GM19023 (cell line): ENCODE data around the gene LOC128125822.
A peak's percentile ranks its signal among the peaks of the same experiment; 100 is the strongest.
"Not testable (repeated sequence)": the region's sequence is repeated elsewhere in the genome, so short reads cannot be mapped to it uniquely, and the experiment has no call there.

Experiments used
- ATAC-seq: cut with Tn5 transposase; IDR thresholded peaks from one replicate; pipeline ENCODE4 v1.9.1; 2021; ENCODE audit warnings: mild to moderate bottlenecking, moderate library complexity; ENCODE audit not compliant: unreplicated experiment

The LOC128125822 gene

GRCh38 chr6:63572044-63572746 lies at the start of gene LOC128125822, which contains the start of gene PTP4A1:
Gene LOC128125822 (plus strand): TSS chr6:63572480.
Gene PTP4A1 (plus strand): TSS chr6:63572480. CDS start chr6:63576881, 4,401 bp downstream.
- peak; percentile 89 for ATAC-seq

- not testable (repeated sequence) for ATAC-seq
Measured at GRCh38 chr6:63522911-63523287, 49.4 kb upstream of the LOC128125822 start.

DNA sequence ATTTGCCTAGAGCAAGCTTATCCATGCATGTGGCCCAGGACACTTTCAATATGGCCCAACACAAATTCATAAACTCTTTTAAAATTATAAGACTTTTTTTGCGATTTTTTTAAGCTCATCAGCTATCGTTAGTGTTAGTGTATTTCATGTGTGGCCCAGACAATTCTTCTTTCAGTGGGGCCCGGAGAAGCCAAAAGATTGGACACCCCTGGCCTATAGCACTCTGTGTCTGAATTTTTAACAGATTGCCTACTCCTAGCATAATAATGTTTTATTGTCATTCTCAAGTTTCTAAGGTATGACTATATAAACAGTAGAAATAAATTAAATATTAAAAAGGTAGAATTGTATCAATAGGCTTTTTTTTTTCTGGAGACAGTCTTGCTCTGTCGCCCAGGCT lies 48.6 kb upstream of the LOC128125822 start:
- ATAC-seq: no peak

- ATAC-seq: no peak
Measured at GRCh38 chr6:63525186-63525878, 46.9 kb upstream of the LOC128125822 start.

- no peak for ATAC-seq
Measured at GRCh38 chr6:63526931-63527330, 45.3 kb upstream of the LOC128125822 start.

DNA sequence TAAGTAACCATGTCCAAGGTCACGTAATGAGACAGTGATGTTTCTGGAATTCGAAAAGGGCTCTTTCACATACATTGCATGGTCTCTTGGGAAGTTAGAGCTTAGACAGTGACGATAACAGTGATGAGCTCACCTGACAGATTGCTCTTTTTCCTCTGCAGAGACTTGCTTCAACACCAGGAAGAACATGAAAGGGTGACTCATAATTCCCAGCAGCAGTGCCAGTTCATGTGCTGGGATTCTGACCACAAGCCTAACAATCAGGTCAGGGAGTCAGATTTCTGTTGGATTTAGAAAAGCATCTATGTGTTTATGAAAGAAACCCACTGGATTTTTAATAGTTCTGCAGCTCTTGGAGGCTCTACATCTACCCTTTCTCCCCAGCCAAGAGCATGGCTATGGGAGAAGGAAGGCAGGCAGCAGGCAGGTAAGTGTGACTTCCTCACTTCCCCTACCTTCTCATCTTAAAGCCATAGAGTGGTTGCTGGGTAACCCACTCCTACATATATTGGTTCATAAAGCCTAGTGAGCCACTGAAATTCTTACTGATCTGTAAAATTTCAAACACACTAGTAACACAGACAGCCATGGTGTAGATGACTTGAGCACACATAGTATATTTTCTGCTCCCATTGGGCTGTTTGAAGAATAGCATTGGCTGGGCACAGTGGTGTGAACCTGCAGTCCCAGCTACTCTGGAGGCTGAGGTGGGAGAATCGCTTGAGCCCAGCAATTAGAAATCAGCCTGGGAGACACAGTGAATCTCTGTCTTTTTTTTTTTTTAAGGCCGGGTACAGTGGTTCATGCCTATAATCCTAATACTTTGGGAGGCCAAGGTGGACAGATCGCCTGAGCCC lies 44.4 kb upstream of the LOC128125822 start:
- no peak for ATAC-seq

- ATAC-seq: no peak
Measured at GRCh38 chr6:63529498-63529897, 42.8 kb upstream of the LOC128125822 start.

- ATAC-seq: no peak
Measured at GRCh38 chr6:63530182-63530581, 42.1 kb upstream of the LOC128125822 start.

DNA sequence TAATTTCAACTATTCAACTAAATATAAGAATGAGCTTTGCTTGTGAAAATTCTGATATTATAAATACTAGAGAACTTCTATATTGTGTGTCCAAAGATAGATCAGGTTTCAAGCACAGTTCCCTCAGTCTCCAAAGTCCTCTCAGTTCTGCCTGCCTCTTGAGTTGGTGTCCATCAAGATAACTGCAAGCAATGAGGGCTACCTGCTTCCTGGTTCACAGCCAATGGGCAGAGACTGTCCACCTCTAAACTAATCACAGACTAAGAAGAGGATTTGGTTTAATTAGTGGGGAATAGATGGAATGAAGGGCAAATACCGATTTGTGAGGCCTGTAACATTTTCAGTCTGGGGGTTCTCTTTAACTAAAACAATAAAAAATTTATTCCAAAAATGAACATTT lies 41.3 kb upstream of the LOC128125822 start:
- ATAC-seq: no peak

DNA sequence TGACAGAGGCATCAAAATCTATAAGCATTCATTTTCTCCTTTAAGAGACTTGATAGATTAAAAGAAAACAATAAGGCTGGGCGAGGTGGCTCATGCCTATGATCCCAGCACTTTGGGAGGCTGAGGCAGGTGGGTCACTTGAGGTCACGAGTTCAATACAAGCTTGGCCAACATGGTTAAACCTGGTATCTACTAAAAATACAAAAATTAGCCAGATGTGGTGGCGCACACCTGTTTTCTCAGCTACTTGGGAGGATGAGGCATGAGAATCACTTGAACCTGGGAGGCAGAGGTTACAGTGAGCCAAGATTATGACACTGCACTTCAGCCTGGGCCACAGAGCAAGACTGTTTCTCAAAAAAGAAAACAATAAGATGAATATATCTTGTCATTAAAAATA lies 39.3 kb upstream of the LOC128125822 start:
- no peak for ATAC-seq

- no peak for ATAC-seq
Measured at GRCh38 chr6:63533952-63534351, 38.3 kb upstream of the LOC128125822 start.

DNA sequence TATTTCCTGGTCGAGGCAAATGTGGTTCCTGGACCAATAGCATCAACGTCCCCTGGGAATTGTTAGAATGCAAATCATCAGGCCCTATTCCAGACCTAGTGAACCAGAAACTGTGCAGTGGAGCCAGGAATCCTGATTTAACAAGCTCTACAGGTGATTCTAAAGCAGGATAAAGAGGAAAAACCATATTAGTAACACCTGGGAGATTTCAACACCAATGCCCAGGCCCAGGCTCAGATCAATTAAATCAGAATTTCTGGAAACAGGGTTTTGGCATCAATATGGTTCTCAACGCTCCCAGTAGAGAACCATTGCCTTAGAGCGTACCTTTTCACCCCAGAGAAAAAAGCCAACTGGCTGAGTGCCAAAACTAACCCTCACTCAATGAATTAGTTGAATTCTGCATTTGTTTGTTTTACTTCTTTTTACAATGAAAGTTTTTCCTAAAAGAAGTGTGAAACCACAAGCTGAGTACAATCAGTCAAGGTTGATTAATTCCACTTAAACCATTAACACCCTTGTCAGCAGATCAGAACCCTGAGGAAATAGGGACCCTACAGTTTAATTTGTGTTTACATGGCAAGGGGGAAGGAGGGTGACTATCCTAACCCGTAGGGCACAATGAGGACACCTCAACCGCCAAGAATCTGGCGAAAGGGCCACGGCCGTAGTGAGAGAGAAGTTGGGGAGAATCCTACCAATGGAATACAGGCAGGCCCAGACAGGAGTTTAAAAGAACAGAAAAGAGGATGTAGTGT lies 34.9 kb upstream of the LOC128125822 start:
- no peak for ATAC-seq

DNA sequence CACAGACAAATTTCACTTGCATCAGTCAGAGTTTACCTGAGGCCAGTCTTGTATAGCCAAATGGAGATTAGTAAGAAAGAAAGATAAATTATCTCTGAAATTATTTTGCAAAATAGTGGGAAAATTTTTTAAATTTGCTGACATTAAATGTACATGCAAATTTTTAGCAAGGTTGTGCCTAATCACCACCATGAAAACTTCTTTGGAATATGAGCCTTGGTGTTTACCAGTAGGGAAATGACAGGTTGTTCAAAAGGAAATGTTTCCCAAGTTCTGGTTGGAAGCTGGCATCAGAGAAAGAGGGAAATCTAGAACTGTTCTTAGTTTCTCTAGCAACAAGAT lies 34.4 kb upstream of the LOC128125822 start:
- no peak for ATAC-seq

- no peak for ATAC-seq
Measured at GRCh38 chr6:63538550-63538949, 33.7 kb upstream of the LOC128125822 start.

- ATAC-seq: no peak
Measured at GRCh38 chr6:63543001-63543400, 29.3 kb upstream of the LOC128125822 start.

DNA sequence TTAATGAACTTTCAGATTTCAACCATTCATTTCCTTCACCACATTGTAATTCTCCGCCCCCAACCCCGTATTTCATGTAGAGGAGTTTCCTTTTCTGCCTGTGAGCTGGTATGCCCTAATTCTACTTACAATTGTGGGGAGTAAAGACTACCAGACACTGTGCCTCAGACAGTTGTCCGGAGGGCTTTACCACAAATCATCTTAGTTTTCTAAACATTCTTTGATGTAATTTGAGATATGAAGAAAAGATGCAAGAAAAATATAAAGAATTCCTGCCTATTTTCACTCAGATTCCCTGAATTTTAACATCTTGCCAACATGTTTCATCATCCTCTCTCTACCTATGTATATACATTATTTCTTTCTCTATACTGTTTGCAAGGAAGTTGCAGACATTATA lies 28.3 kb upstream of the LOC128125822 start:
- no peak for ATAC-seq

DNA sequence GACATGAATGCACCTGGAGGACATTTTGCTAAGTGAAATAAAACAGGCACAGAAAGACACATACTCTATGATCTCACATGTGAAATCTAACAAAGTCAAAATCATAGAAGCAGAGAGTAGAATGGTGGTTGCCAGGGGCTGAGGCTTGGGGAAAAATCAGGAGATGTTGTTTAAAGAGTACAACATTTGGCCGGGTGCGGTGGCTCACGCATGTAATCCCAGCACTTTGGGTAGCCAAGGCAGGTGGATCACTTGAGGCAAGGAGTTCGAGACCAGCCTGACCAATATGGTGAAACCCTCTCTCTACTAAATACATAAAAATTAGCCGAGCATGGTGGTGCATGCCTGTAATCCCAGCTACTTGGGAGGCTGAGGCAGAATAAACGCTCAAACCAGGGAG lies 26.0 kb upstream of the LOC128125822 start:
- no peak for ATAC-seq

DNA sequence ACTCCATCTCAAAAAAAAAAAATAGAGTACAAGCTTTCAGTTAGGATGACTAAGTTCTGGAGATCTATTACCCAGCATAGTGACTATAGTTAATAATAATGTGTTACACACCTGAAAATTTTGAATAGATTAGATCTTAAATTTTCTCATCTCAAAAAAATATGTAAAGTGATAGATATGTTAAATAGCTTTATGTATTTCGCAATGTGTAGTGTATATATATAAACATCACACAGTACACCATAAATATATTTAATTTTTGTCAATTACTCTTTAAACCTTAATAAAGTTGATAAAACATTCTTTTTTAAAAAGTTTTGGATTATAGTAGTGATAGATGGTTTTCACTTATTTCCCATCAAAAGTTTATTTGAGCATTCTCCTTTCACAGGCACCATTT lies 25.6 kb upstream of the LOC128125822 start:
- ATAC-seq: no peak

- no peak for ATAC-seq
Measured at GRCh38 chr6:63549076-63549475, 23.2 kb upstream of the LOC128125822 start.

GRCh38 chr6:63553208-63553607 lies 19.1 kb upstream of the LOC128125822 start:
- peak; percentile 97 for ATAC-seq

DNA sequence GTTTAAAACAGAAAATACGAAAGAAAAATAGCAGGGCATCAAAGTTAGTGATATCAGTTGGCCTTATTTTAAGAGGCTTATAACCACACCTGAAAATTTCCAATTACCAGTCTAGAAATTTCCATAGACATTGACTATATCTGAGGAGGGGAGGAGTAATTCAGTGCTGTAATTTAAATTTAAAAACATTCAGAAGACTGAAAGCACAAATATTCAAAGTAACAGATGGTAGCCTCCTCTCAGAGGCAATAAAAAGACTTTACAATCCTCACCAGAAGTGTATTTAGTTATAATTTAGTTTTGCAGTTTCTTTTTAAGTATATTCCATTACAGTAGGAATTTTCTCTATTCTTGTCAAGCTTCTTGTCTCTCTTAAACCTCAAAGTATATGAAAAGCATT lies 18.4 kb upstream of the LOC128125822 start:
- no peak for ATAC-seq
